ENCODE data around the gene SPEF1.

Gene SPEF1

DNA sequence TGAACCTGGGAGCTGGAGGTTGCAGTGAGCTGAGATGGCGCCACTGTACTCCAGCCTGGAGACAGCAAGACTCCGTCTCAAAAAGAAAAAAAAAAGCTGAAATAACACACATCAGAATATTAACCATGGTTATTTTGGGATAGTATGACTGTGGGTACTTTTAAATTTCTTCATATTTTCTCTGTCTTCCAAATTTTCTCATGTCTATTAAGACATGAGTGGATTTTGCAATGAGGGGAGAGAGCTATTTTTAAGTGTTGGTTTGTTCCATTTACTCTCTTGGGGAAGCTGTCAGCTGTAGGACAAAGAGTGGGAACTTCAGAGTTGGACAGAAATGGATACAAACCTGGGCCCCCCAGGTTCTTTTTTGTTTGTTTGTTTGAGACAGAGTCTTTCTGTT lies 24.0 kb downstream of the SPEF1 start:
- TF ChIP-seq CTCF (IDR thresholded peaks at IDR 0.05; ENCODE audit: control extremely low read depth, extremely low read depth, low read depth, missing control alignments) = no peak
- ChIA-PET POLR2A (no interaction called here), CTCF (interaction anchor here (1.2 to 6.5 kb wide), 5 partner anchors 9 to 319 kb away, joined by 3 to 60 read pairs (median 5); partner anchors contain the start of gene ADISSP)
- DNase-seq (ENCODE audit: extremely low spot score) = no peak

DNA sequence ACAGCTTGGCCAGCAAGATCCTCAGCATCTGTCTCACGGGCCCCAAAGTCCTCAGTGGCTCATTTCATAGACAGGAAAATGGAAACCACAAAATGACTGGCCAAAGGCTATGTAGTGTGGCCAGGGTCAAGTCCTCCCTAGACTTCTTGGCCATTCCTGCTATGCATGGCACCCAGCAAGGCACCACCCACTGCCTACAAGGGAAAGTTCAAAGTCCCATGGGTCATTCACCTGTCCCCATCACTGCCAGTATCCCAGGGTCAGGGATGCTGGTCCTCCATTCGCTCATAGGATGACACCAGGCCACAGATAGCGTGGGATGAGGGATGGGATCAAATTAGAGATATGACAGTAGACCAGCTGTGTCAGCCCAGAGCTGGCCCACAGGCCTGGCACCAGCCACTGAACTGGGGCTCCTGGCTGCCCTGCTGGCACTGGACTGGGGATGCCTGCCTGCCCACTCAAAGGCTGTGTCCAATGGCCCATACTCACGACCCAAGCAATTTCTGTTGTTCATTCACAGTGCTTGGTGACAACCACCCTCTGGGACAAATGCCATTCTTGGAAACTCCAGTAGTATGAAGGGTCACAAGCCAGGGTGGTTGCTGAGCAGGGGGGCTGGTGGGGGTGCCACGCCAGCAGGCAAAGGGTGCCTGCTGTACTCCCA lies 25.3 kb downstream of the SPEF1 start:
- ChIA-PET CTCF (interaction anchor here (1.0 to 6.5 kb wide), 8 partner anchors 8 to 317 kb away, joined by 3 to 60 read pairs (median 4); partner anchors contain the start of gene ADISSP), POLR2A (interaction anchor here (1.4 kb wide), 1 partner anchor 12 kb away, joined by 4 read pairs; the partner anchor contains the start of gene ADISSP)
- DNase-seq (ENCODE audit: extremely low spot score) = no peak
- TF ChIP-seq CTCF (IDR thresholded peaks at IDR 0.05; ENCODE audit: control extremely low read depth, extremely low read depth, low read depth, missing control alignments) = no peak

- DNase-seq (ENCODE audit: extremely low spot score) = no peak
- POLR2A ChIA-PET = interaction anchor here (0.6 to 1.4 kb wide), 2 partner anchors 12 to 29 kb away, joined by 4 to 9 read pairs; partner anchors contain the start of gene ADISSP
- no peak for TF ChIP-seq CTCF (IDR thresholded peaks at IDR 0.05; ENCODE audit: control extremely low read depth, extremely low read depth, low read depth, missing control alignments)
- CTCF ChIA-PET = interaction anchor here (0.9 to 6.5 kb wide), 6 partner anchors 9 to 318 kb away, joined by 3 to 60 read pairs (median 4); partner anchors contain the start of genes ADISSP and AP5S1
Measured at GRCh38 chr20:3755269-3755668, 26.0 kb downstream of the SPEF1 start.

DNA sequence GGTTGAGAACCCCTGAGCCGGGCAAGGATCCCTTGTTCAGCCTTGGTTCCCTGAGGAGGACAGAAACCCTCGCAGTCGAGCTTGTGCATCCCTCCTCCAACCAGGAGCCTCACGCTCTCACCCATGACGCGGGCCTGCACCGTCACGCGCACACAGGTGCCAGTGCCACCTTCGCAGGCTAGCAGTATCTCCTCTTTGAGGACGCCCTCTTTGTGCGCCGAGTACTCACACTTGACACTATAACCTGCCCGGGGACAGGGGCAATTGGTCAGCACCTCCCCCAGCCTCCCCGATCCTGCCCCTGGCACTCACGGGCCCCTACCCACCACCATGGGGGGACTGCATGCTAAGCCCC lies 27.0 kb downstream of the SPEF1 start:
- POLR2A ChIA-PET = no interaction called here
- no peak for TF ChIP-seq CTCF (IDR thresholded peaks at IDR 0.05; ENCODE audit: control extremely low read depth, extremely low read depth, low read depth, missing control alignments)

DNA sequence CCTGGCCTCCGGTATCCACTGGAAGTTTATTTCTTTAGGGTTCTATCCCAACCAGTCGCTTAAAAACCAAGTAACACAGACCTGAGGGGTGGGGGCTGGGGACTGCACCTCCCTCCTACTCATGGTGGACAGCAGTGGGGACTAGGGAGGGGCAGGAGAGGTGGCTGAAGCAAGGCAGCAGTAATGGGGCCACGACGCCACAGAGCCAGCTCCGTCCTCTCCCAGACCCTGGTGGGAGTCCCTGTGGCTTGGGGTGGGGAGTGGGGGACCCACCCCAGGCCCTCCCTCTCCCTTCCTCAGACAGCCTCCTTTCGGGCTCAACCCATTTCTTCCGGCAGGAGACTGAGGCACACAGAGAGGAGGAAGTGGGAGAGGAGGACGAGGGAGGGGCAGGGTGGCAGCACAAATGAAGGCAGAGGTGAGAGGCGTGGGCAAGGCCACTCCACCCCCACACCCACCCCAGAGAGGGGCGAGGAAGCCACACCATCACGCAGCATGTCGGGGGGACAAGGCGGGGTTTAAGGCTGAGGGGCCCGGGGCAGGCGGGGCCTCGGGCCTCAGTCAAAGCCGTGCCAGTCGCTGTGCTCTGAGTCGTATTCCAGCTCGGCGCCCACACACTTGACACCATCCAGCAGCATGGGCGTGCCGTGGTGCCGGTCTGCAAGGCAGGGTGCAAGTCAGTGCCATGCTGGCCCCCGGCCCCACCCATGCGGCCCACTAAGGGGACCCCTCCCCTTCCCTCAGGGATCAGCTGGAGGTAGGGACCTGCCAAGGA lies 27.6 kb downstream of the SPEF1 start:
- no peak for TF ChIP-seq CTCF (IDR thresholded peaks at IDR 0.05; ENCODE audit: control extremely low read depth, extremely low read depth, low read depth, missing control alignments)
- CTCF ChIA-PET = interaction anchor here (0.8 to 6.5 kb wide), 10 partner anchors 11 to 318 kb away, joined by 3 to 60 read pairs (median 4); partner anchors contain the start of gene ADISSP
- DNase-seq (ENCODE audit: extremely low spot score) = no peak
- POLR2A ChIA-PET = no interaction called here

More for the DNA sequence above, 27.0 kb downstream of the SPEF1 start:
- CTCF ChIA-PET = interaction anchor here (0.8 to 6.5 kb wide), 6 partner anchors 12 to 44 kb away, joined by 3 to 60 read pairs (median 5); partner anchors contain the start of gene ADISSP
- no peak for DNase-seq (ENCODE audit: extremely low spot score)

DNA sequence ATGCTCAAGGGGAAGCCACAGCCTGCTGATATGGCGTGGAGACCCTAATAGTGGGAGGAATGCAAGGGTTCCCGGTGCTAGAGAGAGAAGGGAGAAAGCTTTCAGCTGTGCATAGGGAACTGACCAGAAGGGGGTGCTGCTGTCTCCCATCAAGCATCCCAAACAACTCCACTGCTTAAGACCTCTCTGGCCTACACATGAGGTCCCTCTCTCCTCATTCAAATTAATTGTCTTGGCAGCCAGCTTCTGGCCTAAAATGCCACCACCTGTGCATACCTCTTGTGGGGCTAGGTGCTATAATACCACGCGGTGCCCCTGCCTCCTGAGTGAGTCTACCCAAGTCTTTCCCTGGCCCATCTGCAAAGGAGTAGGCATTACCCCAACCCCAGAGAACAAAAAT lies 28.1 kb downstream of the SPEF1 start:
- TF ChIP-seq CTCF (IDR thresholded peaks at IDR 0.05; ENCODE audit: control extremely low read depth, extremely low read depth, low read depth, missing control alignments) = peak; percentile 48
- DNase-seq (ENCODE audit: extremely low spot score) = peak; percentile 82
- CTCF ChIA-PET = interaction anchor here (0.7 to 6.5 kb wide), 15 partner anchors 10 to 319 kb away, joined by 3 to 60 read pairs (median 3); partner anchors contain the start of genes ADISSP, AP5S1 and SPEF1
- POLR2A ChIA-PET = no interaction called here
